ENCODE measurements around the gene TBC1D25.

Gene TBC1D25

DNA sequence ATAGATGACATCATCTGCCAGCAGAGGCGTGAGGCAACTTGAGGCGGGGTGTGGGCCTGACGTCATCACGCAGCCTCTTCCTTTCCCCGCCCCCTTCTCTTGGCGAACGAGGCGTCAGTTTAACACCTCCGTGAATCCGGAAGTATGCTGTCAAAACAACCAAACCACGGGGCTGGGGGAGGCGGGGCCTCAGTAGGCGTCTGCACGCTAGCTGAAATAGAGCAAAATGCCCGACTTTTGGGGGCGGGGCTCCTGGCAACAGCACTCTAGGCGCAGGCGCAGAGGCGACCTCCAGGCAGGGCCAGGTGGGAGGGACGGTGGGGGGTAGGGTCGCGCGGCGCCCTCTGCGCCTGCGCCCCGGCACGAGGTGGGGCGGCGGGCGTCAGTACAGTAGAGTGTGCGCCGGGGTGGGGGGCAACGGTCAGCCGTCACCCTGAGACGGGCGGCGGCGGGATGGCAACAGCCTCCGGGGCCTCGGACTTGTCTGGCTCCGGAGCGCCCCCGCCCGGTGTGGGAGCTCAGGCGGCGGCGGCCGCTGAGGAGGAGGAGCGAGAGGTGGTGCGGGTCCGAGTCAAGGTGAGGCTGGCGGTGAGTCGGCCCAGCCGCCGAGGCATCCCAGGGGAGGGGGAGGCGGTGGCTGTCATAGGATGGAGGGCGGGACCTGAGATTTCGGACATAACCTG, at the start of gene TBC1D25:
TSS of gene TBC1D25 (plus strand) at position 370 of the 683 bp plus-strand sequence. CDS start at position 454, 84 bp downstream.
- DNase-seq = peak; percentile 97

DNA sequence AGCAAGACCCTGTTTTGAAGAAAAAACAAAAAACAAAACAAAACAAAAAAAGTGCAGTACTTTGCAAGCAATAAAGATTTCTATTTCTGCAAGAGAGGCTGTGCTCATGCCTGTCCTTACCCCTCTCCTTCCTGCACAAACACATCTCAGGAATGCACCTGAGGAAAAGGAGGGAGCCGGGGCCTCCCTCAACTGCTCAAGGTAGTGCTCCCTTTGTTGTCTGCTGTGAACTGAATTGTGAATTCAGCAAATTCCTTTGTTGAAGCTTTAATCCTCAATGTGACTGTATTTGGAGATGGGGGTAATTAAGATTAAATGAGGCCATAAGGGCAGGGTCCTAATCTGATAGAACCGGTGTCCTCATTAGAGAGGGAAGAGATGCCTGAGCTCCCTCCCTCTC, 49.6 kb upstream of the TBC1D25 start:
- DNase-seq = no peak

GRCh38 chrX:48490661-48491060, 48.9 kb upstream of the TBC1D25 start:
- no peak for DNase-seq

DNA sequence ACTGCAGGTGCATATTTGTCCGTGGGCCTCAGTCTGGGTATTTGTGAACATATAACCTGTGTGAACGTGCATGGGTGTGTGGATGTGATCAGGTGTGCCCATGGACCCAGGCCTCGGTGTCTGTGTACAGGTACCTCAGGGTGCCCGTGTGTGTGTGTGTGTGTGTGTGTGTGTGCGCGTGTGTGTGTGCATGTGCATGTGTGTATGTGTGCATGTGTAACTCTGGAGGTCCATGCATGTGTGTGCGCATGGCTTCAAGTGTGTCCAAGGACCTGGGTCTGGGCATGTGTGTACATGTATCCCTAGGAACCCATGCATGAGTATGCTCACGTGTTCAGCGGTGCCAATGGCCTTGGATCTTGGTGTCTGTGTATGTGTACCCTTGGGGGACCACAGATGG, 47.7 kb upstream of the TBC1D25 start:
- no peak for DNase-seq

DNA sequence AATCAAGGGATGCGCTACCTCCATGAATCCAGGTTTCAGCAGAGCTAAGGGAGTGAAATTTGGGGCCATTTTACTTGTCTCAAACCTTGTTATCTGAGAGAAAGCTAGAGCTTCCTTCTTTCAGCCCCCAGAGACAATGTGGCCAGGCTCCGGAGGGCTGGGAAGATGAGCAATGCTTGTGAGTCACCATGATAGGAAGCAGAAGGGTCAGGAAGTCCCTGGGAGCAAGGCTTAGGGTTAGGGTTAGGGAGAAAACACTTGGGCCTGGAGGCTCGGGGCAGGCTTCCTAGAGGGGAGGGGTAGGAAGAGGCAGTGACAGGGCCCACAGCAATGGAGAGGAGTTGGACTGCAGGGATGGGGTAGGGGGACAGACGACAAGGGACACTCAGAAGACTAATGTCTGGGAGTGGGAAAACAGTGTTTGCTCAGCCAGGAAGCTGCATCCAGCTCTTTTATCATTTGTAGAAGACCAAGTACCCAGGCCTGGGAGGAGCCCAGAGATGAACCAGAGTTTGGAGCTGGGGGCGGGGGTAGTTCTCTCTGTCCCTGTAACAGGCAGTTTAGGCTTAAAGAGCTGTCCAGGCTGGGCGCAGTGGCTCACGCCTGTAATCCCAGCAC, 47.1 kb upstream of the TBC1D25 start:
- no peak for DNase-seq

DNA sequence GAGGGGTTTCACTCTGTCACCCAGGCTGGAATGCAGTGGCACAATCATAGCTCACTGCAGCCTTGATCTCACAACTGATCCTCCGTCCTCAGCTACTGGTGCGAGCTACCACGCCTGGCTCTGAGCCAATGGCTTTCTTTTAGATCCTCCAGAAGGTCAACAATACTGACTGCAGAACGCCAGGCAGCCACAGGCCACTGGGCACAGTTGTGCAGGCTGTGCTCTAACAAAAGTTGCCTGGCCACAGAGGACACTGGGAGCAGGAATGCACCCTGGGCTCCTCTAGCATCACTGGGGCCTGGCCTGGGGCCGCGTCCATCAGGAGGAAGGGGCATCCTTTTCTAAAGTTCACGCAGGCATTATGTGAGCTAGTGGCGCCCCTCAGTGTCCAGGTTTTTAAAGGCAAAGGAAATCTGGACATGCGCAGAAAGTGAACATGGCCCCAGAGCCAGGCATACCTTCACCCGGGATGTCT, 45.6 kb upstream of the TBC1D25 start:
- DNase-seq = peak; percentile 25

DNA sequence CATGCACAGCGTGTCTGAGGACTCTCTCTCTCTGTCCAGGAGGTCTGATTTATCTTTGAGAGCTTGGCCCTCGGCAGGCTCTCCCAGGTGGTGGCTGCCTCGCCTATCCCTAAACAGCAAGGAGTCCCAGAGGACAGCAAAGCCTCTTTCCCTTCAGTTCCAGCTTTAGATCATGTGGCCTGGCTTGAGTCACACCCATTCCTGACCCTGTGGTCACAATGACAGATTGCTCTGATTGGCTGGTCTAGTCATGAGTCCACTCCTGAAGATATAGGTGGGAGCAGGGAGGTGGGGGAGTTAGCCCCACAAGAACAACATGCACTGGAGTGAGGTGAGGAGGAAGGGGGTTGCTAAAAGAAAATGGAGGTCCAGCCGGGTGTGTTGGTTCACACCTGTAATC, 42.9 kb upstream of the TBC1D25 start:
- DNase-seq = no peak

GRCh38 chrX:48497871-48498270, 41.6 kb upstream of the TBC1D25 start:
- DNase-seq = no peak

DNA sequence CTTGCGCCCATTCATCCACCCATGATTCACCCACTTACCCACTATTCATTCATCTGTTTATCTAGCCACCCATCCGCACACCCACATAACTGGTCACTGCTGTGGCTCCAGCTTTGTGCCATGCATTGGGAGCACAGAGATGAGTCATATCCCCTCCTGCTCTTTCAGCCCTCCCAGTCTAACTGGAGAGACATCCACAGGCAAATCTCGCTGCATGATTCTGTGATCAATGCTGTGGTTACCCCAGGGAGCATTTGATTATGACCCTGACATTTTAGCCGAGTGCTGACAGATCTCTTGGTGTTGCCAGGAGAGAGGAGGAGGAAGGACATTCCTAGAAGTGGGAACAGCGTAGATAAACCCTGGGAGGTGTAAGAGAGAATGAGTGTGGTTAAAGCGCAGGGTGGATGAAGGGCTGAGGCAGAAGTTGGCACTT, 41.1 kb upstream of the TBC1D25 start:
- DNase-seq = no peak

- DNase-seq = no peak
Observed at GRCh38 chrX:48504261-48504660, 35.3 kb upstream of the TBC1D25 start.

DNA sequence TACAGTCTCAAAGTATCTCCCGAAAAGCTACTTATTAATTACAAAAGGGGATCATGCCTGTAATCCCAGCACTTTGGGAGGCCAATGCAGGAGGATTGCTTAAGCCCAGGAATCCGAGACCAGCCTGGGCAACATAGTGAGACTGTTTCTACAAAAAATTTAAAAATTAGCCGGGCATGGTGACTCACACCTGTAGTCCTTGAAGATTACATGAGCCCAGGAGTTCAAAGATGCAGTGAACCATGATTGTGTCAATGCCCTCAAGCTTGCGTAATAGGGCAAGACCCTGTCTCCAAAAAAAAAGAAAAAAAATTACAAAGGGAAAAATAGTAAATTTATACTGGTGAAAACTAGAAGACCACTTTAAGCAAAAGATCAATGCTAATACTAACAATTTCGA, 34.0 kb upstream of the TBC1D25 start:
- DNase-seq = no peak

GRCh38 chrX:48507246-48507645, 32.3 kb upstream of the TBC1D25 start:
- no peak for DNase-seq

- peak; percentile 85 for DNase-seq
Observed at GRCh38 chrX:48508400-48509244, 30.9 kb upstream of the TBC1D25 start, which contains the start of gene PORCN. Gene PORCN, plus strand, starts transcription at chrX:48508992. Its CDS starts 829 bp downstream, at chrX:48509821.

DNA sequence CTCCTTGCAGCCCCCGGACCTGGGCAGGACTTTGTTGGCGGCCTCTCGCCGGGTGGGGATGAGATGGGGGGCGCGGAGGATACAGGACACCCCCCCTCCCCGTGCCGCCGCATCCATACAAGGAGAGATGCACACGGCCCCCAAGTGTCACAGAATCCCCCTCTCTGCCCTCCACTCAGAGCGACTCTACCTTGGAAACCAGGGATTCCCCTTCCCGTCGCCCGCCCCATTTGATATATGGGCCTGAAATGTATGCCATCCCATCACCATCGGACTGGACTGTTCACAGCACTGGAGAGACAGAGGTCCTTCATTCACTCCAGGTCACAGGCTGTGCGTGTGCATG, 30.3 kb upstream of the TBC1D25 start:
- DNase-seq = no peak

GRCh38 chrX:48509619-48510018, 29.9 kb upstream of the TBC1D25 start:
- DNase-seq = no peak

DNA sequence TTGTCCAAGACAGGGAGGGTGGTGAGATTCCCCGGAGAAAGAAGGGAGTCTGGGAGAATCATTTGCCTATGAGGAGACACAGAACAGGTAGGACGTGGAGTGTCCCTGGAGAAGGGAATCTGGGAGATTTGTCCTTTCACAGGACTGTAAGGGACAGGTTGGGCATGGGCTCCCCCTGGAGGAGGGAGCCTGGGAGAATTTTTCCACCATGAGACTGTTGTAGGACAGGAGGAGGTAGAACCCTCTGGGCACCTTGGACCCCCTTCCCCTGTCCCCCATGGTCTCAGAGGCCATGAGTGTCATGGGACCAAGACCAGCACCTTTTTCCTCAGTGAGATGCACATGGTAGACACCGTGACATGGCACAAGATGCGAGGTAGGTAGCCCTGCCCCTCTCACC, 28.0 kb upstream of the TBC1D25 start:
- no peak for DNase-seq

DNA sequence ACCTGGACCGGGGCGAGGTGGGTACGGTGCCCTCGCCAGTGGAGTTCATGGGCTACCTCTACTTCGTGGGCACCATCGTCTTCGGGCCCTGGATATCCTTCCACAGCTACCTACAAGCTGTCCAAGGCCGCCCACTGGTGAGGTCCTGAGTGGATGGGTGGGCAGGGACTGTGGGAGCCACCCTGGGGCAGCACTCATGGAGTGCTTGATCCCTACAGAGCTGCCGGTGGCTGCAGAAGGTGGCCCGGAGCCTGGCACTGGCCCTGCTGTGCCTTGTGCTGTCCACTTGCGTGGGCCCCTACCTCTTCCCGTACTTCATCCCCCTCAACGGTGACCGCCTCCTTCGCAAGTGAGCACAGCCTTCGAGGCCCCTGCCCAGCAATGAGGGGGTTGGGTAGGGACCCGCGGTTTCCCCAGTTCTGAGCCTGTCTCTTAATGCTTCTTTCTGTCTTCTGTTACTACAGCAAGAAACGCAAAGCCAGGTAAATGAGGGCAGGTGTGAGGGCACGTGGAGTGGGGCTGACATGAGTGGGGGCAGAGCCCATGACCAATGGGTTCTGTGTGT, 27.1 kb upstream of the TBC1D25 start:
- DNase-seq = no peak

GRCh38 chrX:48513670-48514069, 25.8 kb upstream of the TBC1D25 start:
- no peak for DNase-seq

GRCh38 chrX:48514126-48514806, 25.2 kb upstream of the TBC1D25 start:
- DNase-seq = no peak

DNA sequence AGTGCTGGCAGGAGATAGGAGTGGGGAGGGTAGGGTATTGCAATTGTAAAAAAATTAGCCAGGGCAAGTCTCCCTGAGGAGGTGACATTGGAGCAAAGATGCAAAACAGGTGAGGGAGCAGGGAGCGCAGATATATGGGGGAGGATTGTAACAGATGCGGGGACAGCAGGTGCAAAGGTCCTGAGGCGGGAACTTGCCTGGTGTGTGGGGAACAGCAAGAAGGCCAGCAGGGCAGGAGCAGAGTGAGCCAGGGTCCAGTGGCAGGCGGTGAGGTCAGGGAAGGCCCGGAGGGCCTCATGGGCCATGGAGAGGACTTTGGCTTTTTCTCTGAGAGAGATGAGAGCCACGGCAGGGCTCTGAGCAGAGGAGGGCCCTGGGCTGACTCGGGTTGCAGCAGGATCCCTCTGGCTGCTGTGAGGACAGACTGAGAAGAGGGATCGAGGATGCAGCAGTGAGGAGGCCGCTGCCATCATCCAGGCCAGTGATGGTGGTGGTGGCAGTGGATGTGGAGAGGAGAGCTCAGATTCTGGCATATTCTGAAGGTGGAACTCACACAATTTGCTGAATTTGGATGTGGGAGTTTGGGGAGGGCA, 24.6 kb upstream of the TBC1D25 start:
- DNase-seq = no peak

DNA sequence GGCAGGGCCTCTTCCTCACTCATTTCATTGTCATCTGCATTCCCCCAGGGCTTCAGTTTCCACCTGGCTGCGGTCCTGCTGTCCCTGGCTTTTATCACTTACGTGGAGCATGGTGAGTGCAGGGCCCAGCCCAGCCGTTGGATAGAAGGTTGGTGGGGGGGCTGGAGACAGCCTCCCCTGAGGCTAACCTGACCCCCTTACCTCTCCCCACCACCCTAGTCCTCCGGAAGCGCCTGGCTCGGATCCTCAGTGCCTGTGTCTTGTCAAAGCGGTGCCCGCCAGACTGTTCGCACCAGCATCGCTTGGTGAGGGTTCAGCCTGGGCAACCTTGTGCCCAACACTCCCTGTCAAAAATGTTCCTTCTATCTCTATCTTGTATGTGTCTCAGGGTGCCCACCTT, 23.7 kb upstream of the TBC1D25 start:
- DNase-seq = no peak

GRCh38 chrX:48516285-48516684, 23.2 kb upstream of the TBC1D25 start:
- DNase-seq = no peak
